Neuronal stem cell (in vitro differentiated cells): Measurements from ENCODE around the gene PLD4.

Source experiments
- DNase-seq: peaks from one replicate; pipeline ENCODE4 v3.0.0-alpha.2; 2013; ENCODE audit warnings: low spot score
- H2AFZ ChIP-seq: one replicate; pipeline ENCODE4 v1.6.1; 2013; ENCODE audit warnings: mild to moderate bottlenecking, low read length, inconsistent platforms
- H2AK5ac ChIP-seq: 2 replicates; pipeline ENCODE4 v1.6.1; 2013; ENCODE audit warnings: low read depth, mild to moderate bottlenecking, inconsistent platforms, low read length, moderate library complexity, mixed read lengths
- H2BK120ac ChIP-seq: 2 replicates; pipeline ENCODE4 v1.6.1; 2013; ENCODE audit warnings: low read depth, mild to moderate bottlenecking, inconsistent platforms, low read length, moderate library complexity, mixed read lengths
- H2BK12ac ChIP-seq: one replicate; pipeline ENCODE4 v1.6.1; 2013; ENCODE audit warnings: low read length, inconsistent platforms
- H2BK15ac ChIP-seq: 2 replicates; pipeline ENCODE4 v1.6.1; 2013; ENCODE audit warnings: mild to moderate bottlenecking, low read length, inconsistent platforms, mixed read lengths
- H2BK5ac ChIP-seq: one replicate; pipeline ENCODE4 v1.6.1; 2013; ENCODE audit warnings: inconsistent platforms, mild to moderate bottlenecking, low read length, moderate library complexity
- H3K14ac ChIP-seq: one replicate; pipeline ENCODE4 v1.6.1; 2013; ENCODE audit warnings: low read length, inconsistent platforms
- H3K18ac ChIP-seq: 2 replicates; pipeline ENCODE4 v1.6.1; 2013; ENCODE audit warnings: low read length, inconsistent platforms
- H3K23ac ChIP-seq: 2 replicates; pipeline ENCODE4 v1.6.1; 2013; ENCODE audit warnings: low read depth, mild to moderate bottlenecking, mixed read lengths, low read length, inconsistent platforms; ENCODE audit not compliant: poor library complexity
- H3K27ac ChIP-seq: replicated peaks from 3 replicates; pipeline ENCODE4 v1.5.1; 2013; ENCODE audit warnings: low read length, inconsistent platforms
- H3K27me3 ChIP-seq, 3 experiments: 2 replicates each; pipeline ENCODE4 v1.6.1; 2013; ENCODE audit warnings: low read length in 3 of 3, mild to moderate bottlenecking in 2 of 3, inconsistent platforms in 1 of 3, low read depth in 1 of 3, mixed read lengths in 1 of 3, moderate library complexity in 1 of 3; ENCODE audit not compliant: control insufficient read depth in 3 of 3, insufficient read depth in 3 of 3
- H3K36me3 ChIP-seq, 2 donors: replicated peaks in 1 of 2; 2 replicates each; pipeline ENCODE4 v1.6.1; 2013; ENCODE audit warnings: low read length in 2 of 2; ENCODE audit not compliant: control insufficient read depth in 2 of 2, insufficient read depth in 2 of 2
- H3K4ac ChIP-seq: 2 replicates; pipeline ENCODE4 v1.6.1; 2013; ENCODE audit warnings: inconsistent platforms, mild to moderate bottlenecking, low read length, moderate library complexity
- H3K4me1 ChIP-seq, 2 donors: 1 replicate in 1 of 2; 2 replicates in 1 of 2; pipeline ENCODE4 v1.6.1; 2013; ENCODE audit warnings: low read length in 2 of 2, low read depth in 1 of 2; ENCODE audit not compliant: control insufficient read depth in 2 of 2, insufficient read depth in 1 of 2
- H3K4me2 ChIP-seq: one replicate; pipeline ENCODE4 v1.6.1; 2013; ENCODE audit warnings: mild to moderate bottlenecking, low read length, inconsistent platforms; ENCODE audit not compliant: insufficient read depth, poor library complexity, severe bottlenecking
- H3K4me3 ChIP-seq, 2 donors: 2 replicates each; pipeline ENCODE4 v1.5.1; 2013; ENCODE audit warnings: low read length in 2 of 2, mild to moderate bottlenecking in 2 of 2, inconsistent platforms in 1 of 2, moderate library complexity in 1 of 2
- H3K79me1 ChIP-seq: one replicate; pipeline ENCODE4 v1.6.1; 2013; ENCODE audit warnings: low read depth, mild to moderate bottlenecking, inconsistent platforms, low read length, moderate library complexity
- H3K9ac ChIP-seq: one replicate; pipeline ENCODE4 v1.6.1; 2013; ENCODE audit warnings: mild to moderate bottlenecking, low read depth, low read length, inconsistent platforms; ENCODE audit not compliant: poor library complexity
- H3K9me3 ChIP-seq, 2 donors: replicated peaks in 1 of 2; 2 replicates each; pipeline versions ENCODE3 to v1.6.1; 2013; ENCODE audit warnings: low read length in 2 of 2, mild to moderate bottlenecking in 2 of 2, inconsistent platforms in 1 of 2, low read depth in 1 of 2, mixed read lengths in 1 of 2, moderate library complexity in 1 of 2; ENCODE audit not compliant: control insufficient read depth in 2 of 2, insufficient read depth in 1 of 2
- H4K8ac ChIP-seq: one replicate; pipeline ENCODE4 v1.6.1; 2013; ENCODE audit warnings: low read depth, mild to moderate bottlenecking, inconsistent platforms, low read length, moderate library complexity
- H4K91ac ChIP-seq: one replicate; pipeline ENCODE4 v1.6.1; 2013; ENCODE audit warnings: low read length, low read depth, mild to moderate bottlenecking, inconsistent platforms; ENCODE audit not compliant: poor library complexity
- WGBS, 2 donors: extraction: QIAGEN DNeasy Blood & Tissue Kit; methylation state at CpG; one replicate each; pipeline ENCODE4 v1.1.7; 2013; ENCODE audit warnings: missing lambda C conversion rate in 2 of 2, mixed read lengths in 1 of 2; ENCODE audit not compliant: insufficient read length in 2 of 2, insufficient replicate concordance in 1 of 2; ENCODE audit errors: extremely low coverage in 2 of 2; 5-methylcytosine and 5-hydroxymethylcytosine counted together

Gene PLD4

GRCh38 chr14:104940526-104941150 lies 16.0 kb downstream of the PLD4 start:
- Histone ChIP-seq H3K4me3 (no peak overlapping the region), H2BK5ac (no peak overlapping the region), H3K9ac (no peak overlapping the region), H4K91ac (no peak overlapping the region), H3K18ac (no peak overlapping the region), H2BK120ac (no peak overlapping the region), H4K8ac (no peak overlapping the region), H3K14ac (no peak overlapping the region), H2AFZ (no peak overlapping the region), H3K23ac (peak overlapping the region; percentile 35), H2AK5ac (no peak overlapping the region), H2BK15ac (no peak overlapping the region), H3K27ac (no peak overlapping the region), H3K79me1 (peaks cover 1% of the 10 kb centered on the region), H2BK12ac (no peak overlapping the region), H3K4ac (no peak overlapping the region), H3K9me3 (no peaks in the 10 kb centered on the region), H3K4me1 (peaks cover 0 to 2% of the 10 kb centered on the region in 2 donors), H3K27me3 (peaks cover 0 to 50% (median 6%) of the 10 kb centered on the region in 3 experiments), H3K4me2 (no peak overlapping the region), H3K36me3 (no peaks in the 10 kb centered on the region)
- WGBS, 2 donors = no CpG with 5 or more reads among the region's 3 CpGs
- no peak for DNase-seq

DNA sequence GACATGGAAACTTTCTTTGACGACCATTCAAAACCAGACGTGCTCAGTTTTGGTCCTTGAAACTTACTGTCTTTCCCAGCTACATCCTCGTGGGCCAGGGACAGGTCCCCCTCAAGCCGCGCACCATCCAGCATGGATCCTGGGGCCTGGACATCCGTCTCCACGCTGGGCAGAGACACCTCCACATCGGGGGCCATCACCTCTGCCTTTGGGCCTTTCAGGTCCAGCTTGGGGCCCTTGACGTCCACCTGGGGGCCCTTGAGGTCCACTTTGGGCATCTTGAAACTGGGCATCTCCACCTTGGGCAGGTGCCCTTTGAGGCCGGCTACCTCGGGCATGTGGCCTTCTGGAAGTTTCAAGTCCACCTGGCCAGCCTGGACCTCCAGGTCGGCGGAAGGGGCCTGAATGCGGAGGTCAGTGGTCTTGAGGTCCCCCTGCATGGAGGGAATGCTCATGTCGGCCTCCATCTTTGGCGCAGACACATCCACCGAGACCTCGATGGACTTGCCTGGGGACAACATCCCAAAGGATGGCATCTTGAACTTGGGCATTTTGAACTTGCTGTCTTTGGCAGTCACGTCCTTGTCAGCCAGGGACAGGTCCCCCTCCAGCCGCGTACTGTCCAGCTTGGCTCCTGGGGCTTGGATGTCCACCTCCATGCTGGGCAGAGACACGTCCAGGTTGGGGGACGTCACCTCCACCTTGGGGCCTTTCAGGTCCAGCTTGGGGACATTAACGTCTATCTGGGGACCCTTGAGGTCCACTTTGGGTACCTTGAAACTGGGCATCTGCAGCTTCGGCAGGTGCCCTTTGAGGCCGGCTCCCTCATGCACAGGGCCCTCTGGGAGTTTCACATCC lies 17.1 kb downstream of the PLD4 start:
- DNase-seq = no peak
- H3K9me3 ChIP-seq = no peaks in the 10 kb centered on the region
- H3K36me3 ChIP-seq = no peaks in the 10 kb centered on the region
- H3K23ac ChIP-seq = no peak overlapping the region
- no CpG with 5 or more reads among the region's 26 CpGs for WGBS, 2 donors
- H2BK15ac ChIP-seq = no peak overlapping the region
- no peak overlapping the region for H3K14ac ChIP-seq
- H2AK5ac ChIP-seq = no peak overlapping the region
- H4K8ac ChIP-seq = no peak overlapping the region
- H3K4me1 ChIP-seq = peaks cover 0 to 2% of the 10 kb centered on the region in 2 donors
- no peak overlapping the region for H3K4me2 ChIP-seq
- H2BK5ac ChIP-seq = no peak overlapping the region
- H3K18ac ChIP-seq = no peak overlapping the region
- H3K9ac ChIP-seq = peak overlapping the region; percentile 9
- no peak overlapping the region for H2AFZ ChIP-seq
- no peak overlapping the region for H3K27ac ChIP-seq
- H3K4ac ChIP-seq = no peak overlapping the region
- H3K79me1 ChIP-seq = peaks cover 1% of the 10 kb centered on the region
- H3K27me3 ChIP-seq = peaks cover 0 to 42% (median 6%) of the 10 kb centered on the region in 3 experiments
- H4K91ac ChIP-seq = no peak overlapping the region
- no peak overlapping the region for H2BK120ac ChIP-seq
- no peak overlapping the region for H3K4me3 ChIP-seq
- no peak overlapping the region for H2BK12ac ChIP-seq

- H3K79me1 ChIP-seq = peaks cover 1% of the 10 kb centered on the region
- no peak overlapping the region for H3K23ac ChIP-seq
- H2BK15ac ChIP-seq = no peak overlapping the region
- H3K4ac ChIP-seq = no peak overlapping the region
- no peak overlapping the region for H3K4me3 ChIP-seq
- no peaks in the 10 kb centered on the region for H3K36me3 ChIP-seq
- no peak overlapping the region for H2BK5ac ChIP-seq
- H4K8ac ChIP-seq = no peak overlapping the region
- H2BK120ac ChIP-seq = no peak overlapping the region
- no peak overlapping the region for H2AK5ac ChIP-seq
- no peak overlapping the region for H3K14ac ChIP-seq
- no peak overlapping the region for H3K27ac ChIP-seq
- no peak overlapping the region for H3K18ac ChIP-seq
- H3K4me1 ChIP-seq = peaks cover 0 to 2% of the 10 kb centered on the region in 2 donors
- no peak overlapping the region for H2BK12ac ChIP-seq
- DNase-seq = no peak
- no CpG with 5 or more reads among the region's 16 CpGs for WGBS, 2 donors
- H3K27me3 ChIP-seq = peaks cover 0 to 35% (median 3%) of the 10 kb centered on the region in 3 experiments
- no peak overlapping the region for H3K4me2 ChIP-seq
- H2AFZ ChIP-seq = no peak overlapping the region
- H4K91ac ChIP-seq = no peak overlapping the region
- H3K9me3 ChIP-seq = no peaks in the 10 kb centered on the region
- H3K9ac ChIP-seq = no peak overlapping the region
These were observed 17.9 kb downstream of the PLD4 start for GRCh38 chr14:104942586-104942985.
